IPS DF 4.7 (cell line): ENCODE results near the gene HS3ST5.

ENCODE experiments used
- DNase-seq: peaks from one replicate; pipeline ENCODE4 v3.0.0-alpha.2; 2013; ENCODE audit warnings: low spot score; ENCODE audit errors: extremely low read depth

HS3ST5 gene, protein sequence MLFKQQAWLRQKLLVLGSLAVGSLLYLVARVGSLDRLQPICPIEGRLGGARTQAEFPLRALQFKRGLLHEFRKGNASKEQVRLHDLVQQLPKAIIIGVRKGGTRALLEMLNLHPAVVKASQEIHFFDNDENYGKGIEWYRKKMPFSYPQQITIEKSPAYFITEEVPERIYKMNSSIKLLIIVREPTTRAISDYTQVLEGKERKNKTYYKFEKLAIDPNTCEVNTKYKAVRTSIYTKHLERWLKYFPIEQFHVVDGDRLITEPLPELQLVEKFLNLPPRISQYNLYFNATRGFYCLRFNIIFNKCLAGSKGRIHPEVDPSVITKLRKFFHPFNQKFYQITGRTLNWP

DNA sequence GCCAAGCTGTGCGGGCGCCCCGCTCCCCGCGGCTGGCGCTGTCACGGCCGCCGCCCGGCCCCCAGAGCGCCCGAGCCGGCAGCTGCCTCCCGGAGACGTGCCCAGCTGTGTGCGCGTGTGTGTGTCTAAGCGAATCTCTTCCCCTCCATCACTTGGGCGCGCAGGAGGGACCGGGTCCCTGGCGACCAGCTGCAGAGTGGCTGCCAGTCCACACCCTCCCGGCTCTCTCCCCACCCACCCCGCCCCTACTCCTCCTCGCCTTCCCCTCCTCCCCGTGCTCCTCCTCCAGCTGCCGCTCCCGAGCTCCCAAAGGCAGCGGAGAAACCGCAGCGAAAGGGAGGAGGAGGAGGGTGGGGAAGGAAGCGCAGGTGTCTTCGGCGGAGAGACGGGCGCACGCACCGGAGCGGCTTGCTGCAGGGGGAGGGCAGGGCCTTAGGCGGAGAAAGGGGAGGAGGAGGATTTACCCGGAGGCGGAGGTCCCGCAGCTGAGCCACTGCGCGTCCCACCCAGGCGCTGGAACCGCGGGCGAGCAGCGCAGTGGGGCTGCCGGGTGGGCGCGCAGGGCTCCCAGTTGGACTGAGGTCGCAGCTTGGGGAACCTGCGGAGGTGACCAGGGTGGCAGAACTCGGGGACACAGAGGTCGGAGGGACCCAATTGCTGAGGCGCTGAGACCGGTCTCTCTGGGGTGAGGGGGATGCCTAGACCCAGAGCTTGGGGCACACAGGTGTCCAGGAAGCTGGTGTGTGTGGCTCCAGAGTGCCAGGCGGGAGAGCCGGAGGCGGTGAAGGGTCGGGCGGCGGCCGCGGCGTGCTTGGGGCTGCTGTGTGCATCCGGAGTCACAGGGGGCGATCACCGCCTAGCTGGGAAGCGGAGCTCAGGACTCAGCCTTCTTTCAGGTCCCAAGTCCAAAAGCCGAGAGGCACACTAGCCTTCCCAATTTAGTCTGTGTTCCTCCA is at the start of gene HS3ST5:
HS3ST5 (minus strand) TSS at position 198 of the 956 bp plus-strand sequence. CDS start 280,178 bp downstream, outside the sequence.
- no peak for DNase-seq

DNA sequence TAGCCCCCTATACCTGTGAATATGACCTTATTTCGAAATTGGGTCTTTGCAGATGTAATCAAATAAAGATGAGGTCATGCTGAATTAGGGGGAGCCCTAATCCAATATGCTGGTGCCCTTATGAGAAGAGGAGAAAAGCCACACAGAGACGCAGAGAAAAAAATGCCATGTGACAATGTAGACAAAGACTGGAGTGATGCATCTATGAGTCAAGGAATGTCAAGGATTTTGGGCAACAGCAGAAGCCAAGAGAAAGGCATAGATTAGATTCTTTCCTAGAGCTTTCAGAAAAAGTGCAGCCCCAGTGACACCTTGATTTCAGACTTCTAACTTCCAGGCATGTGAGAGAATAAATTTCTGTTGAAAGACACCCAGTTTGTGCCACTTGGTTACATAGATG is 47.4 kb upstream of the HS3ST5 start:
- DNase-seq = no peak

GRCh38 chr6:114389111-114389510 is 46.3 kb upstream of the HS3ST5 start:
- DNase-seq = no peak

DNA sequence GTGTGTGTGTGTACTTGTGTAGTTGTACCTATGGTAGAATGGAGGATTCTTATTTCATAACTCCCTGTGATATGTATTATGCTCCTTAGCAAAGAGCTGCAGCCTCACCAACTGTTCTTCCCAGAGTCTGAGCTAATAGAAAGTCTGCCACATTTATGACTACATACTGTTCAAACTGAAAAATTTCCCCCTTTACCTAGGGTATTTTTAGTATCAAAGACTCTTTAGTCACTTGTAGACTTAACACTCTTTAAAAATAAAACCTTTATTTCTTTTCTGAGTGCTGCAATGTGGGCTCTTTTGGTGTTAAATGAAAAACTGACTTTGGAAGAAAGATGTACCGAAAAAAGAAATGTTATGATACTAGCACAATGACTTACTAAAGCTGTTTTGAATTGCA is 39.6 kb upstream of the HS3ST5 start:
- no peak for DNase-seq

GRCh38 chr6:114377881-114378280 is 35.1 kb upstream of the HS3ST5 start:
- no peak for DNase-seq

DNA sequence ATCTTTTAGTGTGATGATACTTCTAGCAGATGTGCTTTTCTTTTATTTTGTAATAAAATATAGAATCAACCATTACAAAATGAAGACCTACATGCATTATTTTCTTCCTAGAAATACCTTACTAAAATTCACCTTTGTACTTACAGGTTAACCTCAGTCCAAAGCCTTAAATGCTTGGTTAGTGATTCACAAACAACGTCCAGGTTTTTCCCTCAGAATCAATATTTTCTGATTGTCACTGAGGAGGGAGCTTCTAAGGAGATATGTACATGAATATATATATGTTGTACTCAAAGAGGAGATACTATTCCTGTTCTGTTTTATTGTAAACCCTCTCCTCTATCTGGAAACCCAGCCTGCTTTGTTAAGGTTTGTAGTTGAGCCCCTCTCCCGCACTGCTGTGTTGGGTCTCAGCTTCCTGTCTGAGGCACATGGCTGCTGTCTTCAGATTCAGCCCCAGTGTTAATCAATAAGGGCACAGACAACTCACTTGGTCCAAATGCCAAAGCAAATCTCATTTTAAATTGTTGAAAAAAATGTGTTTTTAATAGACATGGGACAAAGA is 33.9 kb upstream of the HS3ST5 start:
- DNase-seq = no peak

DNA sequence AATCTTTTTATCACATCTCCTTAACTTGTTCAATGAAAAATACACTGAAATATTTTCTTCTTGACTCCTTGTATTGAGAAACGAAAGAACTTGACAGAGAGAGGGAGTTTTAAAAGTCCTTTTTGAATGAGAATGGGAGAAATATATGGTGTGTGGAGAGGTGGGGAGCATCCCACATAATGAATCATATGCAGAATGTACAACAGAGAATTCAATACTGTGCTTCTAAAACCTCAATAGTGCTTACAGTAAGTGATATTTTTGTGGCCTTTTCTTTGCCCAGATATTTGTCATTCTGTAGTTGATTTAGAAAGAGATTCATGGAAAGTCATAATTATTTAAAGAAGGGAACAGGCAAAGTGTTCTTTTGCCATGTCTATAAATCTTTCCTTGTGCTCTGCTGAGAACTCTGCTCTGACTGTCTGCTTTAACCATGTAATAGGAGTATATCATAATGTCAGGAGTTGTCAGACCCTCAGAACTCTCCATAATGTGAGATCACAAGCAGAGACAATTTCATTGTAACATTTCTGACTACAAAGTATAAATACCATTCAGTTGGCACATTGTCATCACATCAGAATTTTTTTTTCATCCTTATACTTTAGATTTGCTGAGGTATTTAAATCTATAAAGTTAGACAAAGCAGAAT is 32.8 kb upstream of the HS3ST5 start:
- DNase-seq = no peak

- DNase-seq = no peak
These were observed 24.6 kb upstream of the HS3ST5 start for GRCh38 chr6:114367315-114367961.

- no peak for DNase-seq
These were observed 24.1 kb upstream of the HS3ST5 start for GRCh38 chr6:114366899-114367298.

DNA sequence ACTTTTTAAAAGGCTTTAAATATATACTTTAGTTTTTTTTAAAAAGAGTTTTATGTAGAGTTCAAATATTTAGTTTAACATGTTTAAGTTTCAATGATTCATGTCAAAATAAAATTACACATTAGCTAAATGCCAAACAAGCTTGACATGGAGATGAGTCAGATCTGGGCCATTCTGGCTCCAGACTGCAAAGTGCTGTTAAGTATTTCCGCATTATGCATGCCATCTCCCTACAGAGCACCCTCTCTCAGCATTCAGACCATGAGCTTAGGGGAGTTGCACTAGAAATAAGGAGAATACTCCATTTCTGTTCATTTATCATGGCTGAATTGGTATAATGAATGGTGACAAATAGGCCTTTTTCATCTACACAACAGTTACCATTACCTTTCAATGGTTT is 21.5 kb upstream of the HS3ST5 start:
- no peak for DNase-seq

DNA sequence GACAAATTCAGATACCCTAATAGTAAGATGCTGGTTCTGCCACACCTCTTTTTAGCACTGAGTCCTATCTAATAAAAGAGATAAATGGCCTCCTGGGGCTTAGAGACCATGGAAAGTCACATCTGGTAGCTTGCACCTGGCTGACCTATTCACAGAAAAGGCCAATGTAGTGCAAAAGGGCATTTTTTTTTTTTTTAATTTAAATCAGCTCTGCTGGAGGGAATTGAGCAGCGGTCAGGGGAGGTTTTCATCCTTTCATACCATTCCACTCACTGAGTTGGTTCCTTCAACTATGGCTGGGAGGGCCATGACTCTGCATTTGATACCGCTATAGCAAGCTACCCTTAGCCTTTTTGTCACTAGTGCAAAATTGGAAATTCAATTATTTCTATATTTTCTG is 20.1 kb upstream of the HS3ST5 start:
- DNase-seq = no peak

- no peak for DNase-seq
These were observed 19.6 kb upstream of the HS3ST5 start for GRCh38 chr6:114362396-114362795.

DNA sequence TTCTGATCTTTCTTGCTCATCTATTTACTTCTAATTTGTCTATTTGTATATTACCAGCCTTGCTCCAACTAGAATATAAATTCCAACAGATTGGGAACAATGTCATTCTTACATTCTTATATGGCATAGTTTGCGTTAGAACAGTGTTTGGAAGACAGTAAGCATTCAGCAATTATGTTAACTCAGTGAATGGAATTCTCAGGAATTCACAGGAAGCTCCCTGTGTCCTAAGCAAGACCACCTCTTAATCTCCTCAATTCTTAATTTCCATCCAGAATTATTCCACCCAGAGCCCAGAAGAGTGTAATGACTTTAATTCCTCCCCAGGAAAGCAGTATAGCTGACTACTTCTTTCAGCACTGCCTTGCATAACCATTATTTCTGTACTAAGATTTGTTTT is 18.2 kb upstream of the HS3ST5 start:
- no peak for DNase-seq

GRCh38 chr6:114355300-114355699 is 12.5 kb upstream of the HS3ST5 start:
- DNase-seq = no peak

- no peak for DNase-seq
These were observed 11.7 kb upstream of the HS3ST5 start for GRCh38 chr6:114354482-114354881.

GRCh38 chr6:114346451-114346850 is 3.6 kb upstream of the HS3ST5 start:
- DNase-seq = no peak

DNA sequence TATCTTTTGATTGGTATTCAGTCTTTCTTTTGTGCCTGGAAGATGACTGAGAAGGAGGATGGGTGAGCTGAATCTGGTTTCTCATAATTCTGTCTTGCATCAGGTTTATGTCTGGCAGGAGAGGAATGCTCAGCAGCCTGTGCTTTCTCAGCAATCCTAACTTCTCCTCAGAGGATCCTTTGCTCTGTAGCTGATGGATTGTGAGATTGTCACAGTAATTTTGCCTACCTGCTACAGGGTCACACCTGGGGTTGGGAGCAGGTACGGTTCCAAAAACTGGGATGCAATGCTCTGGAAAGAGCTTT is 2.1 kb upstream of the HS3ST5 start:
- no peak for DNase-seq

DNA sequence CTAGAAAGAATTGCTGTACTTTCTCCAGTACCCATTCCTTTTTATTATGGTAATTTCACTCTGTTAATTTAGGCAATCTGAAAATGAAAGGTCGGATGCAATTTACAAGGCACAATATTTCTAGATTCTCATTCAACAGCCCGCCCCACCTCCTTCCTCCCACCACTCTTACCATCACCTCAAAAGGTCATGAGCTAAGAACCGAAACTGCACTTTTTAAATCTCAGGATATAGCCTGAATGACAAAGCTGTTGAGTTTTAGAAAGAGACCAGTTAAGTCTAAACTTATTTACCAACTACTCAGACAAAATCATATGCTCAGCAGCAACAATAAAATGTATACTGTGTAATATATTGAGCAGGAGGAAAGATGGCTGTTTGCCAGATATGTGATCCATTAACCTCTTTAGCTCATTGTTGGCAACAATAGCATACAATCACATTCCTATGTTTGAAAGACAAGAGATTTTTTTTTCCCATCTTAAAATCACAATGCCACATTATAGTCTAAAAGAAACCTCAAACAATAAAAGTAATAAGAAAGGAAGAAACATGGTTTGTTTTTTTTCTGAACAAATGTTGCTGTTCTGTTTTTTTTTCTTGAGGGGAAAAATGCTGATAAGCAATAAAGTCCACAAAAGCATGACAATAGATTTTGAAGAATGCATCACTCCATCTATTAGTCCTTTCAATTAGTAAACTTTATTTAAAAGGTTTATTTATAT is 1.6 kb upstream of the HS3ST5 start:
- DNase-seq = no peak

DNA sequence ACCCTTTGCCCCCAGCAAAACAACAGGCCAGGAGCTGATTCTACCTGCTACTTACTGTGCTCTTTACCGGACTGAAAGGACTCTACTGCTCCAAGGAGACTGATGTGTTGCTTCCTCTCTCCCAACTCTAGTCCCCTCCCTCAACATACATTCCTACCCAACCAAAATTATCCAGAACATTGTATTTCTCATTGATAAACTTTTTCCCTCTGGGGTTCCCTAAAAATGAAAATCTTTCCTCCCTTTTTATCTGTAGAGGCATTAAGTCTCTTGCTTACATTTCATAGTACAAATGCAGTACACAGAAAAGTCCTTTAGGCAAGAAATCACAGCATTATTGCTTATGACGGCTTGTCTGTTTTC is 940 bp upstream of the HS3ST5 start:
- no peak for DNase-seq

DNA sequence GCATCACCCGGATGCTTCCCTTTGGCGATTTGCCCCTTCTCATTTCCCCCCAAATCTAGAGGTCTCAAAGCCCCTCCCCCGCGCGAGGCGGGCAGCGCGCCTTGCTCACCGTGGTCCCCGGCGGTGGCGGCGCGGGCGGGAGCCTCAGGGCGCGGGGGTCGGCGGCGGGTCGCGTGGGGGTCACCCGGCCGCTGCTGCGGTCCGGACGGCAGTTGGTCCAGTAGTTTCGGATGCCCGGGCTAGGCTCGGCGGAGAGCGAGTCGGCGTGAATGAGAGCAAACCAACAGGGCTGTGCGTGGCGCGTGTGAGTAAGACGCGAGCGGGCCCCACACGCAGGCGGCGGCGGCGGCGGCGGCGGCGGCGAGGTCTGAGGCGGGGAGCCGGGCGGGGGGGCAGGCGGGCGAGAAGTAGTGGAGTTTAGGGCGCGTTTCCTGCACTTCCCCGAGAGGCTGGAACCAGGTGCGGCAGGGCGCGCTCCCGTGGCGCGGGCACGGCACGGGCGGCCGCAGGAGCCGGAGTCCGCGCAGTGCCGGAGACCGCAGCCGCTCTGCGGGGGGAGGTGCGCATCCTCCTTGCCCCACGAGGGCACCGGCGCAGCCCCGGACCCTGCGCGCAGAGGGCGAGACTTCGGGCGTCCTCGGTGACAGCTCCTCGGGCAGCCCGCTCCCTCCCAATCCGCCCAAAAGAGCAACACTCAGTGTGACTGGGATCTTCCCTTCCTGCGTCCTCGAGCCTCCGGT is 567 bp downstream of the HS3ST5 start:
- DNase-seq = no peak
